ENCODE measurements around the gene ZIK1. TPM values are rescaled to one million over a fixed set of nuclear protein-coding genes. Genes with fewer than 3 reads are reported as not detected.

Gene ZIK1
- total and polyA plus RNA-seq, 9 of the 15 experiments (the other 6 are each of a cell fraction or from before 2014, with no cell fraction given), result 0.03 to 0.42 (median 0.15) TPM; not detected in 1

GRCh38 chr19:57578487-57579205, 5.3 kb upstream of the ZIK1 start, which contains the start of gene ZNF416 (continued):
- TF ChIP-seq VEZF1 (CRISPR knock-in tag; IDR thresholded peaks at IDR 0.05), result peak; percentile 66
- TF ChIP-seq ESRRA (IDR thresholded peaks at IDR 0.05; ENCODE audit: borderline replicate concordance, low read depth), result 0 out of 2 replicates have a peak, but pooled peaks have one; percentile 16
- no peak for TF ChIP-seq HINFP (tag; conservative IDR thresholded peaks at IDR 0.05; ENCODE audit: low read depth)
- TF ChIP-seq MLX (CRISPR knock-in tag; conservative IDR thresholded peaks at IDR 0.05), result no peak
- no peak for TF ChIP-seq NCOA4 (IDR thresholded peaks at IDR 0.05; ENCODE audit: partially characterized antibody)
- no peak for TF ChIP-seq RAD51 (IDR thresholded peaks at IDR 0.05; ENCODE audit: borderline replicate concordance, low read depth)
- TF ChIP-seq AFF1 (IDR thresholded peaks at IDR 0.05; ENCODE audit: low read depth in 1 of 2, partially characterized antibody in 2 of 2), result peak in 1 of 2 experiments; percentile 91
- TF ChIP-seq PREB (CRISPR knock-in tag; IDR thresholded peaks at IDR 0.05), result no peak
- no peak for TF ChIP-seq ZNF699 (CRISPR knock-in tag; IDR thresholded peaks at IDR 0.05; ENCODE audit: insufficient replicate concordance)
- TF ChIP-seq KDM1A (IDR thresholded peaks at IDR 0.05), result no peak
- TF ChIP-seq ZNF282 (CRISPR knock-in tag; IDR thresholded peaks at IDR 0.05), result no peak
- no peak for TF ChIP-seq DDX20 (tag; IDR thresholded peaks at IDR 0.05; ENCODE audit: low read depth)
- TF ChIP-seq TBL1XR1 (IDR thresholded peaks at IDR 0.05; ENCODE audit: low read length in 2 of 2), result 0 out of 4 replicates have a peak, but pooled peaks of 1 of the 2 experiments have one; percentile 40
- TF ChIP-seq MNT (conservative IDR thresholded peaks at IDR 0.05), result no peak

Measured in K562 (cell line).